HepG2 (cell line): Measurements from ENCODE around the gene EXO1. TPM values are rescaled to one million over a fixed set of nuclear protein-coding genes. Genes with fewer than 3 reads are reported as not detected.

Experiments used
- FOSL1 ChIP-seq: sonication (generic); formaldehyde crosslinking; IDR thresholded peaks from 2 replicates; pipeline ENCODE4 v1.9.0; 2021; ENCODE audit warnings: missing genetic modification reagents, borderline replicate concordance
- GRHL1 ChIP-seq: sonication (generic); formaldehyde crosslinking; conservative IDR thresholded peaks from 2 replicates; pipeline ENCODE4 v1.8.0; 2022; ENCODE audit warnings: missing genetic modification reagents
- HOXD1 ChIP-seq: sonication (generic); formaldehyde crosslinking; IDR thresholded peaks from 2 replicates; pipeline ENCODE4 v1.5.0; 2020; ENCODE audit warnings: missing genetic modification reagents
- KDM2A ChIP-seq: sonication (generic); formaldehyde crosslinking; IDR thresholded peaks from 2 replicates; pipeline ENCODE4 v1.4.0; 2020; ENCODE audit warnings: low read depth, missing genetic modification reagents, borderline replicate concordance
- MBNL3 ChIP-seq: fragments of 250-450 bp; sonication (Bioruptor Pico); conservative IDR thresholded peaks from 2 replicates; pipeline ENCODE4 v1.8.0; 2022; ENCODE audit warnings: mild to moderate bottlenecking, inconsistent platforms
- MEIS1 ChIP-seq: sonication (generic); formaldehyde crosslinking; IDR thresholded peaks from 2 replicates; pipeline ENCODE4 v1.9.0; 2021; ENCODE audit warnings: mild to moderate bottlenecking, missing genetic modification reagents, moderate library complexity, borderline replicate concordance
- MTF1 ChIP-seq: sonication (generic); formaldehyde crosslinking; IDR thresholded peaks from 2 replicates; pipeline ENCODE4 v1.5.0; 2020; ENCODE audit warnings: missing genetic modification reagents
- NCOR1 ChIP-seq: fragments of 200-600 bp; sonication (generic); IDR thresholded peaks from 2 replicates; pipeline ENCODE4 v1.7.0; 2017; ENCODE audit warnings: antibody characterized with exemption, low read length, borderline replicate concordance
- PATZ1 ChIP-seq: sonication (generic); formaldehyde crosslinking; IDR thresholded peaks from 2 replicates; pipeline ENCODE4 v1.4.0; 2020; ENCODE audit warnings: missing genetic modification reagents
- PBX2 ChIP-seq: IDR thresholded peaks from 2 replicates; pipeline ENCODE4 v1.6.1; 2016; ENCODE audit warnings: control low read depth
- REL ChIP-seq: sonication (generic); formaldehyde crosslinking; conservative IDR thresholded peaks from 2 replicates; pipeline ENCODE4 v1.8.0; 2022; ENCODE audit warnings: mild to moderate bottlenecking, missing genetic modification reagents, moderate library complexity
- SRF ChIP-seq: IDR thresholded peaks from 2 replicates; pipeline ENCODE4 v1.6.1; 2011; ENCODE audit warnings: mild to moderate bottlenecking, low read depth, low read length, moderate library complexity
- ZBTB14 ChIP-seq: sonication (generic); formaldehyde crosslinking; IDR thresholded peaks from 2 replicates; pipeline ENCODE4 v1.4.0; 2020; ENCODE audit warnings: missing genetic modification reagents
- ZFP91 ChIP-seq: sonication (generic); formaldehyde crosslinking; IDR thresholded peaks from 2 replicates; pipeline ENCODE4 v1.9.0; 2022; ENCODE audit warnings: missing genetic modification reagents, mild to moderate bottlenecking, borderline replicate concordance
- ZMYM3 ChIP-seq: sonication (generic); formaldehyde crosslinking; IDR thresholded peaks from 2 replicates; pipeline ENCODE4 v1.5.1; 2020; ENCODE audit warnings: mild to moderate bottlenecking, missing genetic modification reagents
- ZNF34 ChIP-seq: sonication (generic); formaldehyde crosslinking; IDR thresholded peaks from 2 replicates; pipeline ENCODE4 v1.4.0; 2020; ENCODE audit warnings: mild to moderate bottlenecking, missing genetic modification reagents, borderline replicate concordance
- ZNF431 ChIP-seq: sonication (generic); formaldehyde crosslinking; IDR thresholded peaks from 2 replicates; pipeline ENCODE4 v1.9.0; 2022; ENCODE audit warnings: missing genetic modification reagents, low read depth, mild to moderate bottlenecking, borderline replicate concordance
- ZNF549 ChIP-seq: sonication (generic); formaldehyde crosslinking; IDR thresholded peaks from 2 replicates; pipeline ENCODE4 v1.5.0; 2020; ENCODE audit warnings: missing genetic modification reagents
- ZNF558 ChIP-seq: sonication (generic); formaldehyde crosslinking; IDR thresholded peaks from 2 replicates; pipeline ENCODE4 v1.9.0; 2022; ENCODE audit warnings: mild to moderate bottlenecking, missing genetic modification reagents, borderline replicate concordance
- ZNF577 ChIP-seq: sonication (generic); formaldehyde crosslinking; IDR thresholded peaks from 2 replicates; pipeline ENCODE4 v1.4.0; 2020; ENCODE audit warnings: mild to moderate bottlenecking, low read depth, missing genetic modification reagents, borderline replicate concordance
- ZNF768 ChIP-seq: sonication (generic); formaldehyde crosslinking; IDR thresholded peaks from 2 replicates; pipeline ENCODE4 v1.4.0; 2020; ENCODE audit warnings: missing genetic modification reagents
- polyA plus RNA-seq, 8 experiments: library from polyadenylated mRNA; depleted of rRNA in 3 of 8; stranded (reverse) in 7 of 8; unstranded in 1 of 8; fragments of >200 nt; fragmentation: Illumina TruSeq in 4 of 8; extraction: Trizol in 4 of 8; gene quantifications; 2 replicates each; pipeline versions ENCODE4 v1.2.1 to v1.2.3, GENCODE V29; 2011 to 2016; ENCODE audit warnings: low read depth in 4 of 8, missing spikeins in 1 of 8, mixed read lengths in 1 of 8; ENCODE audit not compliant: insufficient read depth in 1 of 8
- total RNA-seq, 5 experiments: library from RNA; depleted of rRNA; stranded (reverse); fragments of >200 nt; fragmentation: Illumina TruSeq; extraction: Trizol; gene quantifications; 2 replicates each; pipeline ENCODE4 v1.2.3, GENCODE V29; 2016; ENCODE audit warnings: low read depth in 1 of 5

The EXO1 gene
- total and polyA plus RNA-seq, 2 of the 13 experiments (the other 11 are each of a cell fraction or from before 2014, with no cell fraction given), result 3.2 to 26.1 TPM

GRCh38 chr1:241847796-241848685 is at the start of gene EXO1 (continued):
- TF ChIP-seq SRF, result no peak
- TF ChIP-seq GRHL1 (CRISPR knock-in tag), result no peak
- TF ChIP-seq ZNF577 (CRISPR knock-in tag), result no peak
- TF ChIP-seq ZNF431, result no peak; the same call in 1 of the 2 replicates
- no peak for TF ChIP-seq ZNF549 (CRISPR knock-in tag)
- no peak; the same call in 1 of the 2 replicates for TF ChIP-seq REL (CRISPR knock-in tag)
- no peak for TF ChIP-seq PBX2 (CRISPR knock-in tag)
- TF ChIP-seq PATZ1 (CRISPR knock-in tag), result no peak
- no peak for TF ChIP-seq FOSL1 (CRISPR knock-in tag)
- no peak for TF ChIP-seq MTF1 (CRISPR knock-in tag)
- no peak for TF ChIP-seq ZNF558
- TF ChIP-seq KDM2A (CRISPR knock-in tag), result peak; percentile 90; the same call in 1 of the 2 replicates
- no peak for TF ChIP-seq MBNL3 (CRISPR knock-in tag)
- peak; percentile 8; the same call in 1 of the 2 replicates for TF ChIP-seq ZNF768 (CRISPR knock-in tag)
- peak; percentile 30; the same call in 1 of the 2 replicates for TF ChIP-seq NCOR1
- TF ChIP-seq MEIS1 (CRISPR knock-in tag), result no peak; the same call in 1 of the 2 replicates
- peak; percentile 92; the same call in 1 of the 2 replicates for TF ChIP-seq ZFP91 (CRISPR knock-in tag)
- no peak for TF ChIP-seq HOXD1 (CRISPR knock-in tag)
- no peak for TF ChIP-seq ZMYM3 (CRISPR knock-in tag)
- TF ChIP-seq ZBTB14 (CRISPR knock-in tag), result no peak
- no peak for TF ChIP-seq ZNF34 (CRISPR knock-in tag)
